UCSD-AML1 (cell line): ENCODE measurements around the gene SDK1.

Source experiments
- DNase-seq: peaks from one replicate; lab custom pipeline; 2025; ENCODE audit not compliant: unreplicated experiment; lab: John Stamatoyannopoulos, UW

SDK1 gene

DNA sequence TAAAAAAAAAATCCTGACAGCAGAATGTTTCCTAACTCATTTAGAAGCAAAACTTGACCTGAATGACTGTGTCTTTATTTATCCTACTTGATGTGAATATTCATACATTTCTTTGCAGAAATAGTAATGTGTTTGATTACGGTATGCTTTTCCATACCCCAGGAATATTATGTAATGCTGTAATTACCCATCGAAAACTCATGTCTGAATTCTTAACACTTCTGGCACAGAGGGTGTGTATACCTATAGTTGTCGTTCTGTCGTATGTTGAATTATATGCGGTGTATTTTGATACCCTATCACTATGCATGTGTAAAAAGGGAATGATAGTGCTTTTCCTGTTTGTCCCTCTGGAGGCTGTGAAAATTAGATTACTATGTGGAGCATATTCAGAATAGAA, 26.6 kb downstream of the SDK1 start:
- DNase-seq, result no peak

DNA sequence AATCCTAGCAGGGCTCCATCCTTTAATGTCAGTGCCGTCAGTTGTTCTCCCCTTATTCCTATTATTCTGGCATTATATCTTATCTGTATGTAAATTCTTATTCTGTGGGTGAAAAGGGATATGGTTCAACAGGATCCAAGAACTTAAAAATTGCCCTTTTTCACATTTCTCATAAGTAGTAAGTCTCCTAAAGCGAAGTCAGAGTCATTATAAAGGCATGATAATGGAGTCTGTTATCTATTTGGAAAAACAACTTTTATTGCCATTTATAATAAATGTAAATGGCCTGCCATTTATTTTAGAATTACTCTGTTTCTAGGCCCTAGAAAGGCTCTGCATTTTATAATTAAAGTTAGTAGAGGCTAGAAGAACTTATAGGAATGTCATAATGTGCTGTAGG, 31.3 kb downstream of the SDK1 start:
- DNase-seq, result no peak

DNA sequence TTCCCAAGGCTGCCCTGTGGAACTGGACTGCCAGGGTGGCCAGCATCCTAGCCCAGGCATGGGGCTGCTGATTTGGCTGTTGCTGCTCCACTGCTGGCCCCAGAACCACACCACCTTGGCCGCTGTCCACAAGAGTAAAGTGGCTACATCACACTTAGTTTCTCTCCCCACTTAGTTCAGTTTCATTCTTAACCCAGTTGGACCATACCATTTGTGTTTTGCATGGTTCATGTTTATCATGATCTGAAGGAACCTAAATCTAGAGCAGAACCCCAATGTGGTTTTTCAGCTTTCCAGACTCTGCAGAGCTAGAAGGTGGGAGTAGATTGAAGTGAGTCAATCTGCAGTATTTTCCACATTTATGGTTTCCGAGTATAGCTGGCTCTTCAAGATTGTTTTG, 32.8 kb downstream of the SDK1 start:
- no peak for DNase-seq

DNA sequence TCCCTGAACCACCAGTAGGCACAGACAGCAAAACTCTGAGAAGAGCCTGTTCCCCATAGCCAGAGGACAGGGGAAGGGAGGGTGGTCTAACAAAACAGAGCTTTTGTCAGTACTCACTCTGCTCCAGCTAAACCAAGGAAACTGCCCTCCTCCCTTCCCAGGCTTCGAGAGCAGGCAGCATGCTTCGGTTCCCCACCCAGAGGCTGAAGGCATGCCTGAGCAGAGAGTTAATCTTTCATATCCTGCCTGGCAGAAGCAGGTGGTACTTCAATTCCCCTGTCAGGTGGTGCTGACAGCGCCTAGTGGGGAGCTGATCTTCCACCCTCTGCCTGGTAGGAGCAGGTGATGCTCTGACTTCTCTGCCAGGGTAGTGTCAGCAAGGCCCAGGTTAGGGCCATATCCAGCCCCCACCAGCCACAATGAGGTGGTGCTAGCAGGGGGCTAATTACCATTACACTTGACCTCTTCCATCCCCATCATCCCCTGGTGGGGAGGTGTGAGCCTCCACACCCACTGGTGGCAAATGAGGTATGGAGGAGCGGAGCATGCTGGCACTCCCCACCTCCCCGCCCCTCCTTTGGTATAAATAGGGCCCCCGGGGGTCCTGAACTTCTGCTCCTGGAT, 35.1 kb downstream of the SDK1 start:
- DNase-seq, result no peak

DNA sequence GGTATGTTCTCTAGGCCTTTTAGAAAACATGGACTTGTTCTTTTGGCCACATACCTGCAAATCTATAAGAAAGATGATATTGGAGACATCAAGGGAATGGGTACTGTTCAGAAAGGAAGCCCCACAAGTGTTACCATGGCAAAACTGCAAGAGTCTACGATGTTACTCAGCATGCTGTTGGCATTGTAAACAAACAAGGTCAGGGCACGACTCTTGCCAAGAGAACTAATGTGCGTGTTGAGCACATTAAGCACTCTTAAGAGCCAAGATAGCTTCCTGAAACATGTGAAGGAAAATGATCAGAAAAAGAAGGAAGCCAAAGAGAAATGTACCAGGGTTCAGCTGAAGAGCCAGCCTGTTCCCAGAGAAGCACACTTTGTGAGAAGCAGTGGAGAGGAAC, 37.1 kb downstream of the SDK1 start:
- no peak for DNase-seq

DNA sequence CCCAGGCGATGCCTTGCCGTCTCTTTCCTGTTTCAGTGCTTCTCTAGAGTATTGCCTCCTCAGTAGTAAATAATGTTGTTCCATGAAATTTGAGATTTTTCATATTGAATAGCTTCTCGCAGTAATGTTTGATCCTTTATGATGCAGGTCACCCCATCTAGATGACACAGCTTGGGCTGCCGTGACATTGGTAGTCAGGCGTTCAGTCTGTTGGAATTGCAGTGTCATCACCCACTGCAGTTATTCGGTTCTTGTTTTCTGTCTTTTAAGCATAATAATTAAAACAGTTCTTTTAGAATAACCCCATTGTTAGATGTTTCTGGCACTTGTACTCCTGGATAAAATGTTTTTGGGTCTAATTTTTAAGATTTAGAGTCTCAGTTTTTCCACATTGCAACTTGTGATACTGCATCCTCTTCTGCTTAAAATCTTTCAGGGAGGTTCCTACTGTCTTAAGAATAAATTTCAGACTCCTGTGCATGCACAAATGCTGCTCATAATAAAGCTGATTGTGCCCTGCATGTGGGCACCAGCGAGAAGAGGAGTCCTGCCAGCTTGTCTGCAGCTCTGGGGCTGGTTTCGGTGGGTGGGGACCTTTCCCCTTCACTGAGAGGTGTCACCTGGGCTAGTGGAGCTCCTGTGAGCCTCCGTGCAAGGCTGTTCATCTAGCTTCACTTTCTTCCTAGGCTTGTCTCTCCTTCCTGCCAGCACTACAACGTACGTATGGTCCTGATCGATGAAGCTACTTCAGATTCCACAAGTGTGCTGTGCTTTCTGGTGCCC, 44.8 kb downstream of the SDK1 start:
- DNase-seq, result no peak

DNA sequence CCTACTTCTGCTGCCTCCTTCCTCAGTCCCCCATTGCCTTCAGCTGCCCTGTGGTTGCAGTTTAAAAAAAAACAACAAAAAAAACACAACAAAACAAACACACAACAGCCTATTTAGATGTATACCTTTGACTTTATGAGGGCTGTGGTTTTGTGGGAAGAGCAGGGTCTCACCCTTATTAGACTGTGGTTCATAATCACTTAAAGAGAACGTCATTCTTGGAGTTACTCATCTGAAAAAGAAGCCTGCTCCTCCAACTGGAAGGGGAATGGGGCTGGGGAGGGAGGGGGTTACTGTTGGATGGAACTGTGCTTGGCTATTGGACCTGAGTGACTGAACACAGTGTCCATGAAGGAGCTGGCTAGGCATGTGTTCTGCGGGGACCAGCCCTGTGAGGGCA, 48.1 kb downstream of the SDK1 start:
- no peak for DNase-seq

DNA sequence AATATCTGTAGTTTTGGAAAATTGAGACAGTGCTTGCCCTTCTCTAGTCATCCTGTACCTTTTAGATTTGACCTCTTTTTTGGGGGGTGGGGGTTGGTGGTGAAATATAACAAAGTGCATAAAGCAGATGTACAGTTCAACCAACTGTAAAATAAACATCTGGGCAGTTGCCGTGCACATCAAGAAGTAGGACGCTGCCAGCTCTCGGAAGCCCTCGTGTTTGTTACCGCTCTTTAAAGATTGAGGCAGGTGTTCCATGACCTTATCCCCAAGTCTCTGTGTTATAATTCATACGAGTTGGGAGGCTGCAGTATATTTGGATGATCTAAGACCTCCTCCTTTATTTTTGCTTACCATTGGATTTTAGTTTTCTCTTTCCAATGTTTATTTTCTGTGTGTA, 55.1 kb downstream of the SDK1 start:
- DNase-seq, result no peak

DNA sequence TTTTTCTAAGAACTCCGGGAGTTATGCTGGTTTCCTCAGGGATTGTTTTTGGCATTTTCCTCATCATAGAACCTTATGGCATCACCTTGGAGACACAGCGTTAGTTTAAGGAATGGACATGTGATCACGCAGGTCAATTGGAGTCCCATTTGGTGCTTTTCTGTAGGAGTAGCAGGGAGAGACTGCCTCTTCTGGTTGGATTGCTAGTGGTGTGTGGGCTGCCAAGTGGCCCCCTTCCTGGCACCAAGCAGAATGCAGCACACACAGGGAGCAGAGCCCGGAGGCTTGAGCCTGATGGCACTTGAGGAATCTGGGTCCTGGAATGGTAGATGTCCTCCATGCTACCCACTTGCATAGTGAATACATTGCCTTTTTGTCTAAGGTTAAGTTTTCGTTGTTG, 57.9 kb downstream of the SDK1 start:
- DNase-seq, result no peak

DNA sequence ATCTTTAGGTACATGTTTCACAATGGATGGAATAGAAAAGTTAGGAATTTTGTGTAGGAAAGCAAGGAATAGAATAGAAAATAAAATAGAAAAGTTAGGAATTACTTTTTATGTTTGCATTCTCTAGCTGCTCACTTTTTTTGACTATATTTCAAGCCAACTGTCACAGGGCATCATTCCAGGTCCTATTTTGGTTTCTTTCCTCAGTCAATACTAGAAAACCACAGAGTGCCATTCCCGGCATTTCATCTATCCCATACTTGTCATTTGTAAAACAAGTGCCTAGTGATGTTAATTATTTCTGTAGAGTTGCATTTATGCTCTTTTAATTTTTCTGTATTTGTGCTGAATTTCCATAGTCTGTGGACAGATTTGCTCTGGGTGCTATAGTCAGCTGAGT, 66.2 kb downstream of the SDK1 start:
- DNase-seq, result no peak

DNA sequence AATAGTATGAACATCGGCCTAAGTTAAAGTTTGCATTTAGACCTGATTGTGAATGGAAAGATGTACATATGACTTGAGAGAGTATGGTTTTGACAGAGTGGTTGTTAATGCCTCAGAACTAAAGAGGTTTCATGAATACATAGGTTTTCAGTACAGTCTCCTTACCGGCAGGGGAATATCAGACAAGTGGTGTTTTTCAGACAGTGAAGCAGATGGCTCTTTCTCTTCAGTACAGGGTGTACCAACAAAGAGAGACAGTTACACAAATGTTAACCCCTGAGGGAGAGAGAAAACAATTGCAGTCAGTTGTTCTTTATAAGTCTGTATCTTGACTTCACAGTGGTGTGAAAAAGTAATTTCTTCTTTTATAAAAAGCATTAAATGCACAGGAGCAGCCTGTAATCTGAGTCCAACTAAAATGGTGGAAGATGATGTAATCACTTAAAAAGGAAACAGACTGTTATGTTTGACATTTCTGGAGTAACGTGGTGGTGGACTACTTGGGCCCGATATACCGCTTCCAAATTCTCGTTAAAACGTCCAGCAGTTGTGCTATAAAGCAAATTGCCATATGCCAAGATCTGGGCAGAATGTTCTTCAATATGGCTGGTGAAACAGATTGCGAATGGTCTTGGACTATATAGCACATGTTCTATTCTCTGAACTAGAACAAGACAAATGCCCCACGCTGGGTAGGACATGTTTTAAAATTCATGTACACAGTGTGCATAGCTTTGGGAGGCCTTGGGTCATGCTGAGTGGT, 69.2 kb downstream of the SDK1 start:
- DNase-seq, result no peak

DNA sequence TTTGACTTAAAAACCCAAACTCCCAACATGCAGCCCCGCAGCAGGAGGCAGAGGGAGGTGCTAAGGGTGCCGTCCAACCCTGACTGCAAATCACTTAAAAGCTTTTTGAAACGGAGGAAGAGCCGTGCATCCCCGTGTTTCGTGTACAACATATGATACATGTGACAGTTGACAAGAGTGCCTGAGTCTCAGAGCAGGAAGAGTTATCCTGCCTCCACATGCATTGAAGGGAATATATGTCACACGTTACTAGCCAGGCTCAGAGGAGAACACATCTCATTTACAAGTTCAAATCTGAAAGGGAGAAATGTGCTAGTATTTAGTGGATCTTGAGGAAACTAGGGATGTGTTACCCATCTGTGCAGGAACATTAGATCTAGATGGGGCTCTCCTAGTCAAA, 69.9 kb downstream of the SDK1 start:
- DNase-seq, result no peak

DNA sequence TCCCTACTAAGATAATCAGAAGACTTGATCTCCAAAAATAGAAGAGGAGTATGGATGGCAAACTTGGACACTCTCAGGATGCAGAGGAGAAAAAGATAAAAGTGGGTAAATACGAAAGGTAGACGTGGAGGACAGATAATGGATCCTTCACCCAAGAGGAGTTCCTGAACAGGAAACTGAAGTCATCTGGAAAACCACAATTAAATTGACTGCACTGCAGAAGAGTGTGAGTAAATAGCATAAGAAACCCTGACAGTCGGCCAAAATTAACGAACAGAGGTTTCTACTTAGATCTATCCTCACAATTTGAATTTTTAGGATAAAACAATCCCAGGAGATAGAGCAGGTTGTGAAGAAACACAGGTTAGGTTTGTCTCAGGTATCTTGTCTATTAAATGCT, 70.5 kb downstream of the SDK1 start:
- no peak for DNase-seq

DNA sequence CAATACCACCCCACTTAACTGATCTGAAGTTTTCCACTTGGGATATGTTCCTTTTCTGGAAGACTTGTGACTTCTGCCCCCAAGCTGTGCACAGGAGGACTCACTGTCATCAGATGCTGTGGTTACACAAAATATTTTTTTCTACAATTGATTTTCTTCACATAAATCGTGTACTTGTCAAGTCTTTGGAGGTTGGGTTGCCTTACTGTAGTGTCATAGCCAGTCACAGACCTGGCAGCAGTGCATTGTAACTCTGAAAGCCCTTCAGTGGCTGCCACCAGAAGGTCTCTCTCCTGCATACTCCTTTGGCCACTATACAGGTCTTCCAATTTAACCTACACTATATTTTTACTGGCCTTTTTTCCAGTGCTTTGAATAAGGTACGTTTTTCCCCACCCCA, 73.2 kb downstream of the SDK1 start:
- DNase-seq, result no peak

DNA sequence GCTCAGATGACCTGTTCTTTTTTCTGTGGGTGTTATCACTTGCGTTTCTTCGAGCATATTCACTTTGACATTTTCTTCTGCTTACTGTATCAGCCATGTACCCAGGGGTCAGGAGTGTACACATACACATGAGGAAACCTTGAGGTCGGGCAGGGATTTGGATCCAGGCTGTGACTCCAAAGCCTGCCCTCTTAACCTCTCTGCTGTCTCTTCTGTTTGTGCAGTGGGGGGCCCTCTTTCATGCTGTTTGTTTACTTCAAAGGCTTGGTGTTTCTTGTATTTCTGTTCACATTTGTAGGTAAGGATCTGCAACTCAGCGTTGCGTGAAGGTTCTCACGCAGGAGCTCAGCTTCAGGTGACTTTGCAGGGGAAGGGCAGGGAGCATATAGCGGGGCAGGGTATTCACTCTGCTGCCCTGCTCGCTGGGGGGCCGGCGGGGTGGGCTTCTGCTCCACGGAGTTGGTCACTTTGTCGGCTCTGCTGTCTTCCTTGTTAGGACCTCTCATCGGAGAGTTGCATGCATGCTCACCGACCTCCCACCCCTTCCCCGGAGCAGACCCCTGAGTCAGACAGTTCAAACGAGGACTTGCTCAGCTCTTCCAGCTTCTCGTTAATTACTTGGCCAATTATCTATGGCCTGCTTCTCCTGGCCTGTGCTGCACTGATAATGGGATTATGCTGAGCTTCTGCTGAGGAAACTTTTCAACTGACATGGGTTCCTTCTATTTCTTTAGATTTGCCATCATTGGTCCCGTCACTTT, 77.5 kb downstream of the SDK1 start:
- DNase-seq, result no peak

DNA sequence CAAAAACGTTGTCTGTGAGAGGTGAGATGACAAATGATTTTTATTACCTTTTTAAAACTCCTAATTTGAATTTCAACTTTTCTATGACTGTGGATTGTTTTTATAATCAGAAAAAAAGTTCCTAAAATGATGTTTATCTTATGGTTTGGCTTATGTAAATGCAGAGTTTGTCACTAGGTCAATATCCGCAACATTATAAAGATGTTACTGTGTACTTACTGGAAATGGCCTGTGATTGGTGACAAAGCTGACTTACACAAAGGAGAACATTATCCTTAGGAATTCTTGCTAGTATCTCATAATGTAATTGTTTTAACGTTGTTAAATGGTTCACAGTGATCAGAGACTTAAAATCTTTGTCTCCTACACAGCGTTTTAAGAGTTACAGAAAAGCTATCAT, 79.0 kb downstream of the SDK1 start:
- no peak for DNase-seq

DNA sequence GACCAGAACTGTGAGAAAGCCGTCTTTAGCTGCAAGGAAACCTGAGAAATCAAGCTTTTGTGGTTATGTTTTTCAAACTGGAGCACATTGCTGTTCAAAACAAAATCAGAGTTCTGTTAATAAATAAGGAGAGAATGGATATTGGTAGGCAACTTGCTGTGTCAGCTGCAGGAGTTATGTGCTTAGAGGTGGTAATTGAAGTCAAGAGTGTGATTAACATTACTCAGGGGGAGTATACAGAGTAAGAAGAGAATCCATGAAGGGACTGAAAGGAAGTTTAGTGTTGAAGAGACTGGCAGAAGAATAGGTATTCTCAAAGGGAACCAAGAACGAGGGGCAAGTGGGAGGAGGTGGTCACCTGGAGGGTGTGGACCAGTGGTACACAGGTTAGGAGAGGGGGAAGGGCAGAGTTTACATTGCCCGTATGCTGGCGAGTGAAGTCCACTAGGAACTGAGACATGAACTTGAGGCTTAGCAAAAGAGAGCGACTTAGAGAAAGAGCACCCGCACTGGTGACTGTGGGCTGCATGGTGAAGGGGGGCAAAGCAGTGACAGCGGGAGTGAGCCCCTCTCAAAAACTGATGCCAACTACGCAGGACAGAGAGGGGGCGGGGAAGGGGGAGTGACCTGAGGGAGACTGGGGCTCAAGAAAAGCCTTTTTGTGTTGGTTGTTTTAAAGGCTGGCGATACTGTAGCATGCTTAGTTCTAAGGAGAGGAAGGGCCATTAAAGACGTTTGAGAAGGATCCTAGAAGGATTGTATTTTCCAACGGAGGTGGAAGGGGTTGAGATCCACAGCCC, 80.0 kb downstream of the SDK1 start:
- no peak for DNase-seq

DNA sequence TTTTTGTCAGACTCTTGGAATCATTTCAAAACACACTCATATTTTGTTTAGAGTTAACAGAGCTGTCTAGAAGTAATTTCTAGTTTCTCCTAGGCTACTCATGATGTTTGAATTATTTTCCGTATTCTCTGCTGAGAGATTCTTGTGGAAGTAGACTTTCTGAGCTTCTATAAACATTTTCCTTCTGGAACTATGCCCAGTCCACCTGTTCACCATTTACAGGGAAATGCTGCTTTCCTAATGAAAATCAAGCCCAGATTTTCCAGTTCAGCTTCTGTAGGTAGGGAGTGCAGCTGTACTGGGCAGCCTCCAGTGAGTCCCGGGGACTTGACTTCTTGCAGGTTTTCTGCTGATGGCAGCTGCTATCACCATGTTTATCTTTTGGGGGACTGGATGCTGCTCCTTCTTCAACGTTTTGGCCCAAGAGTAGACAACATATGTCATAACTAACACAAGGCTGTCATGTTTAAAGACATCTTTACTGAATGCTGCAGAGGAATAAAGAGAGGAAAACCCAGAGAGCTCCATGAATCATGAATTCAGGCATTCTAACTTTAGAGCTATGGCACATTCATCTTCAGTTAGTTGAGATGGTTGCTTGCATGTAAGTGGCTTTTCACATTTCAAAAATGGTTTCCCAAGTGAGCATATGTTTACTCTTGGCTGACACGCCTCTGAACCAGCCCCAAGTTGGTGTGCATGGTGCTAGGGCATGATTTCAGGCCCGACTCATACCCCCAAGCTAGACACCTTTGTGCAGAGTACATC, 85.6 kb downstream of the SDK1 start:
- no peak for DNase-seq

DNA sequence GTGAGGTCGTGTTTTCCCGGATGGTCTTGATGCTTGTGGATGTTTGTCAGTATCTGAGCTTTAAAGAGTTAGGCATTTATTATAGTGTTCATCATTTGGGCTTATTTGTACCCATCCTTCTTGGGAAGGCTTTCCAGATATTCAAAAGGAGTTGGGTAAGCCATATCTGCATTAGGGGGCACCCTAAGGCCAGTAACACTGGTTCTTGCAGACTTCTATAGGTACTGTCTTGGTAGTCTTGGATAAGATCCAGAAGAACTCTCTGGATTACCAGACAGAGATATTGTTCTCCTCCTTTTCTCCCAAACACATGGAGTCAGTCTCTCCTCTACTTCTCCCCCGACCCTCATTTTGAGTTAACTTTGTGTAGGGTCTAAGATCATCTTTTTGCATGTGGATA, 92.8 kb downstream of the SDK1 start:
- no peak for DNase-seq

DNA sequence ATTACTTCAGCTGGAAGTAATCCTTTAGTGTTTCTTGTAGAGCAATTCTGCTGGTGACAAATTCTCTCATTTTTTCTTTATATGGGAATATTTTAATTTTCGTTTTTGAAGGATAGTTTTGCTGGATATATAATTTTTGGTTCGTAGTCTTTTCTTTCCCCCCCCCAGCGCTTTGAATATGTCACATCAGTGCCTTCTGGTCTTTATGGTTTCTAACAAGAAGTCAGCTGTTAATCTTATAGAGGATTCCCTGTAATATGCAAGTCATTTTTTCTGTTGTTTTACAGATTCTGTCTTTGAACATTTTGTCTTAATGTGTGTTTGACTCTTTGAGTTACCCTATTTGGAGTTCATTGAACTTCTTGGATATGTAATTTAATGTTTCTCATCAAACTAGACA, 96.3 kb downstream of the SDK1 start:
- DNase-seq, result no peak
